ENCODE measurements around the gene NPR2. TPM values are rescaled to one million over a fixed set of nuclear protein-coding genes. Genes with fewer than 3 reads are reported as not detected.

Gene NPR2
- total RNA-seq, 1 experiment from 2014 or later, result 18.8 TPM

DNA sequence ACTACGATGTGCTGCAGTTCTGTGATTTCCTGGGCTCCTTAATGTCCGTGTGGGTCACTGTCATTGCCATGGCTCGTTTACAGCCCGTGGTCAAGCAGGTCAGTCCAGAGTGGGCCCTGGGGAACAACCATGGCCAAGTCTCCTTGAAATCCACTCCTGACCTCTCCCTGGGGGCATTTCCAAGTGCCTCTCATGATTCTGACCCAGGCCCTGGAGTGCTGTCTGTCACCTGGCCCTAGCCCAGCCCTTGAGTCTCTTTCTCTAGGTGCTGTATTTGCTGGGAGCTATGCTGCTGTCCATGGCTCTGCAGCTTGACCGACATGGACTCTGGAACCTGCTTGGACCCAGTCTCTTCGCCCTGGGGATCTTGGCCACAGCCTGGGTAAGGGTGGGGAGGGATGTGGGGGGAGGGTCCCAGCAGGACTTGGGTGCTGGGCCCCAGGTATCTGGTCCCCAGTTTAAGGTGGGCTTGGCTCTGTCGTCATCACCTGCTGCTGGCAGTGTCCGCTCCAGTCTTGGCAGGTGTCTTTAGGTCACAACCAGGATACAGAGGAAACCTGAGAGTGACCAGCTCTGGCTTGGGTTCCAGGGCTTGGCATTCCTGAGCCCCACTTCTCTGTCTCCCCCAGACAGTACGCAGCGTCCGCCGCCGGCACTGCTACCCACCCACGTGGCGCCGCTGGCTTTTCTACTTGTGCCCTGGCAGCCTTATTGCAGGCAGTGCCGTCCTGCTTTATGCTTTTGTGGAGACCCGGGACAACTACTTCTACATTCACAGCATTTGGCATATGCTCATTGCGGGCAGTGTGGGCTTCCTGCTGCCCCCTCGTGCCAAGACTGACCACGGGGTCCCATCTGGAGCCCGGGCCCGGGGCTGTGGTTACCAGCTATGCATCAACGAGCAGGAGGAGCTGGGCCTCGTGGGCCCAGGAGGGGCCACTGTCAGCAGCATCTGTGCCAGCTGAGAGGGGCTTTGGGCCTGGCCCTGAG lies 61.8 kb downstream of the NPR2 start (continued):
- TF ChIP-seq, protein P1, sequence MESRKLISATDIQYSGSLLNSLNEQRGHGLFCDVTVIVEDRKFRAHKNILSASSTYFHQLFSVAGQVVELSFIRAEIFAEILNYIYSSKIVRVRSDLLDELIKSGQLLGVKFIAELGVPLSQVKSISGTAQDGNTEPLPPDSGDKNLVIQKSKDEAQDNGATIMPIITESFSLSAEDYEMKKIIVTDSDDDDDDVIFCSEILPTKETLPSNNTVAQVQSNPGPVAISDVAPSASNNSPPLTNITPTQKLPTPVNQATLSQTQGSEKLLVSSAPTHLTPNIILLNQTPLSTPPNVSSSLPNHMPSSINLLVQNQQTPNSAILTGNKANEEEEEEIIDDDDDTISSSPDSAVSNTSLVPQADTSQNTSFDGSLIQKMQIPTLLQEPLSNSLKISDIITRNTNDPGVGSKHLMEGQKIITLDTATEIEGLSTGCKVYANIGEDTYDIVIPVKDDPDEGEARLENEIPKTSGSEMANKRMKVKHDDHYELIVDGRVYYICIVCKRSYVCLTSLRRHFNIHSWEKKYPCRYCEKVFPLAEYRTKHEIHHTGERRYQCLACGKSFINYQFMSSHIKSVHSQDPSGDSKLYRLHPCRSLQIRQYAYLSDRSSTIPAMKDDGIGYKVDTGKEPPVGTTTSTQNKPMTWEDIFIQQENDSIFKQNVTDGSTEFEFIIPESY (IDR thresholded peaks at IDR 0.05; ENCODE audit: extremely low read depth, insufficient replicate concordance, low read length), result no peak
- no peak for TF ChIP-seq CEBPB (IDR thresholded peaks at IDR 0.05; ENCODE audit: low read depth)
- TF ChIP-seq, protein P2, sequence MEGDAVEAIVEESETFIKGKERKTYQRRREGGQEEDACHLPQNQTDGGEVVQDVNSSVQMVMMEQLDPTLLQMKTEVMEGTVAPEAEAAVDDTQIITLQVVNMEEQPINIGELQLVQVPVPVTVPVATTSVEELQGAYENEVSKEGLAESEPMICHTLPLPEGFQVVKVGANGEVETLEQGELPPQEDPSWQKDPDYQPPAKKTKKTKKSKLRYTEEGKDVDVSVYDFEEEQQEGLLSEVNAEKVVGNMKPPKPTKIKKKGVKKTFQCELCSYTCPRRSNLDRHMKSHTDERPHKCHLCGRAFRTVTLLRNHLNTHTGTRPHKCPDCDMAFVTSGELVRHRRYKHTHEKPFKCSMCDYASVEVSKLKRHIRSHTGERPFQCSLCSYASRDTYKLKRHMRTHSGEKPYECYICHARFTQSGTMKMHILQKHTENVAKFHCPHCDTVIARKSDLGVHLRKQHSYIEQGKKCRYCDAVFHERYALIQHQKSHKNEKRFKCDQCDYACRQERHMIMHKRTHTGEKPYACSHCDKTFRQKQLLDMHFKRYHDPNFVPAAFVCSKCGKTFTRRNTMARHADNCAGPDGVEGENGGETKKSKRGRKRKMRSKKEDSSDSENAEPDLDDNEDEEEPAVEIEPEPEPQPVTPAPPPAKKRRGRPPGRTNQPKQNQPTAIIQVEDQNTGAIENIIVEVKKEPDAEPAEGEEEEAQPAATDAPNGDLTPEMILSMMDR (IDR thresholded peaks at IDR 0.05 in 2 of 3, conservative IDR thresholded peaks at IDR 0.05 in 1 of 3; ENCODE audit: borderline replicate concordance in 1 of 3, insufficient read depth in 1 of 3, low read depth in 2 of 3, low read length in 2 of 3), result no peak
- no peak for TF ChIP-seq RAD21 (IDR thresholded peaks at IDR 0.05; ENCODE audit: low read depth)

DNA sequence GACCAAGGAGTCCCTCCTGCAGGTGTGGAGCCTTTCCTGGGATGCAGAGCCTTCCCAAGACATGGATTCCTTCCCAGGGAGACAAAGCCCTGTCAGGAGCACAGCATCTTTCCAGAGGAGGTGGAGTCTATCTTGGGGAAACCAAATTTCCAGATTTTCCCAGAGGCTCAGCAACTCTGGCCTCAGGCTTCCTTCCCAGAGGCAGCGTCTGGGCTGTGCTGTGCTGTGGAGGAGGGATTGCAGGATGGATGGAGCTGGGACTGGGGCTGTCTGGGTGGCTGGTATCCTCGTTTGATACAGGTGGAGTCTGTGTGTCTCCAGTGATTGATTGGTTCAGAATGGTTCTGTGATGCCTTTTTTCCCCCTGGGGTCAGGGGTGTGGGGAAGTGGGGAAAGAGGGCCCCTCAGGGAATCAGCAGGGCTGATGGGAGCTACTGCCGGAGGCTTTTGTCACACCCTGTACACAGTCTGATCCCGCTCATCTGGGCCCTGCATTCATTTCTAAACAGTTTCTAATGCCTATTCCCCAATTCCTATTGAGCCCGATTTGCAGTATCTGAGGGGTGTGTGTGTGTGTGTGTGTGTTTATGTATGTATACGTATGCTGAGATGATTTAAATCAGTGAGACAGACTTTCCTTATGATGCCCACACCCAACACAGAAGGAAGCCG lies 62.8 kb downstream of the NPR2 start:
- H3K4me3 ChIP-seq (replicated peaks in 1 of 2; ENCODE audit: low read depth in 1 of 2, low read length in 2 of 2), result no peak overlapping the region
- H3K4me2 ChIP-seq (ENCODE audit: low read length), result no peak overlapping the region
- ChIA-PET CTCF (no interaction called here), RAD21 (ENCODE audit: low non-redundant PET in 1 of 2, low total read pairs in 2 of 2, uncharacterized antibody in 2 of 2, unreplicated experiment in 2 of 2) (no interaction called here), POLR2A (no interaction called here)
- intact Hi-C loops (cut with micrococcal nuclease), result no loop called here
- H3K9me2 ChIP-seq (ENCODE audit: insufficient read depth), result no peaks in the 10 kb centered on the region
- no peaks in the 10 kb centered on the region for H3K9me3 ChIP-seq (ENCODE audit: control insufficient read depth in 1 of 2, insufficient read depth in 1 of 2, low read depth in 1 of 2, low read length in 2 of 2)
- H3K4me1 ChIP-seq (ENCODE audit: control insufficient read depth in 1 of 2, insufficient read depth in 2 of 2, low read length in 2 of 2), result no peaks in the 10 kb centered on the region
- H2AFZ ChIP-seq (ENCODE audit: low read depth, low read length, poor library complexity, severe bottlenecking), result no peak overlapping the region
- no peak overlapping the region for H3K9ac ChIP-seq (ENCODE audit: low read length)
- no peak for DNase-seq (ENCODE audit: low read depth, low spot score)
- no peaks in the 10 kb centered on the region for H3K27me3 ChIP-seq (ENCODE audit: insufficient read depth, low read length)
- no peaks in the 10 kb centered on the region for H3K36me3 ChIP-seq (ENCODE audit: control insufficient read depth in 1 of 2, insufficient read depth in 2 of 2, low read length in 2 of 2)
- no peaks in the 10 kb centered on the region for H3K79me2 ChIP-seq (ENCODE audit: insufficient read depth, low read length)
- no peaks in the 10 kb centered on the region for H4K20me1 ChIP-seq (ENCODE audit: insufficient read depth)
- no TSS peak for BruUV-seq (replicated peaks)
- no peak overlapping the region for H3K27ac ChIP-seq (ENCODE audit: low read depth, low read length)
- ATAC-seq, result no peak
- TF ChIP-seq JUND (IDR thresholded peaks at IDR 0.05), result no peak
- no peak for TF ChIP-seq EGR1 (IDR thresholded peaks at IDR 0.05; ENCODE audit: low read depth)
- TF ChIP-seq, protein P2 (IDR thresholded peaks at IDR 0.05 in 2 of 3, conservative IDR thresholded peaks at IDR 0.05 in 1 of 3; ENCODE audit: borderline replicate concordance in 1 of 3, insufficient read depth in 1 of 3, low read depth in 2 of 3, low read length in 2 of 3), result no peak
- no peak for TF ChIP-seq SRF (IDR thresholded peaks at IDR 0.05; ENCODE audit: low read depth)
- TF ChIP-seq SP1 (IDR thresholded peaks at IDR 0.05; ENCODE audit: low read depth), result no peak
- no peak for TF ChIP-seq POLR2AphosphoS5 (IDR thresholded peaks at IDR 0.05; ENCODE audit: low read depth, low read length)
- TF ChIP-seq, protein P1 (IDR thresholded peaks at IDR 0.05; ENCODE audit: extremely low read depth, insufficient replicate concordance, low read length), result no peak
- TF ChIP-seq TCF7L2 (IDR thresholded peaks at IDR 0.05; ENCODE audit: borderline replicate concordance, extremely low read depth, insufficient read depth, insufficient read length), result no peak
- TF ChIP-seq ZNF274 (IDR thresholded peaks at IDR 0.05; ENCODE audit: low read depth, low read length), result no peak
- TF ChIP-seq EZH2 (IDR thresholded peaks at IDR 0.05), result no peak
